Type B pancreatic cell (in vitro differentiated cells): ENCODE results near the gene INA. TPM values are rescaled to one million over a fixed set of nuclear protein-coding genes. Genes with fewer than 3 reads are reported as not detected.

Experiments used
- DNase-seq: peaks from one replicate; pipeline ENCODE4 v3.0.0; 2021; ENCODE audit warnings: mixed read lengths; ENCODE audit not compliant: unreplicated experiment; ENCODE audit errors: extremely low spot score
- H3K27ac Mint-ChIP-seq: 2 replicates; pipeline ENCODE4 v1.8.0; 2021; ENCODE audit warnings: mild to moderate bottlenecking, mixed read lengths
- H3K27me3 Mint-ChIP-seq: 2 replicates; pipeline ENCODE4 v1.8.0; 2021; ENCODE audit warnings: mixed read lengths
- H3K36me3 Mint-ChIP-seq: 2 replicates; pipeline ENCODE4 v1.8.0; 2021; ENCODE audit warnings: mixed read lengths
- H3K4me1 Mint-ChIP-seq: one replicate; pipeline ENCODE4 v1.8.0; 2021; ENCODE audit warnings: mixed read lengths; ENCODE audit not compliant: unreplicated experiment
- H3K4me3 Mint-ChIP-seq: 2 replicates; pipeline ENCODE4 v1.8.0; 2021; ENCODE audit warnings: mild to moderate bottlenecking, mixed read lengths
- H3K9me3 Mint-ChIP-seq: 2 replicates; pipeline ENCODE4 v1.8.0; 2021; ENCODE audit warnings: mixed read lengths
- total RNA-seq: library from RNA; stranded (reverse); gene quantifications from 2 replicates; pipeline ENCODE4 v1.2.1, GENCODE V29; 2021; ENCODE audit warnings: low replicate concordance
- TF ChIP-seq, protein P1 (sequence below): fragments of 200-600 bp; sonication (generic); conservative IDR thresholded peaks from 2 replicates; pipeline ENCODE4 v1.5.0; 2021; ENCODE audit warnings: antibody characterized with exemption, mild to moderate bottlenecking

INA gene
- total RNA-seq, 1 donor from 2014 or later = 9.4 TPM

DNA sequence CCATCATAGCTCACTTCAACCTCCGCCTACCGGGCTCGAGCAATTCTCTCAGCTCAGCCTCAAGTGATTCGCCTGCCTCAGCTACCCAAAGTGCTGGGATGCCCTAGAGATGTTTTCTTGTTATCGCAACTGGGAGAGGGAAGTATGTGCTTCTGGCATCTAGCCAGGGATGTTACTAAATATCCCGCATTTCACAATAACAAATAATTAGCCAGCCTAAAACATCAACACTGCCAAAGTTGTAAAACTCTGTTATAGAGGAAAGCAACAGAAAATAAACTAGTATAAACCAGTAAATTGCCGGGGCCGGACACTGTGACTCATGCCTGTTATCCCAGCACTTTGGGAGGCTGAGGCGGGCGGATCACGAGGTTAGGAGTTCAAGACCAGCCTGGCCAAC lies 7.2 kb downstream of the INA start:
- no peak overlapping the region for H3K4me3 Mint-ChIP-seq
- TF ChIP-seq, protein P1, sequence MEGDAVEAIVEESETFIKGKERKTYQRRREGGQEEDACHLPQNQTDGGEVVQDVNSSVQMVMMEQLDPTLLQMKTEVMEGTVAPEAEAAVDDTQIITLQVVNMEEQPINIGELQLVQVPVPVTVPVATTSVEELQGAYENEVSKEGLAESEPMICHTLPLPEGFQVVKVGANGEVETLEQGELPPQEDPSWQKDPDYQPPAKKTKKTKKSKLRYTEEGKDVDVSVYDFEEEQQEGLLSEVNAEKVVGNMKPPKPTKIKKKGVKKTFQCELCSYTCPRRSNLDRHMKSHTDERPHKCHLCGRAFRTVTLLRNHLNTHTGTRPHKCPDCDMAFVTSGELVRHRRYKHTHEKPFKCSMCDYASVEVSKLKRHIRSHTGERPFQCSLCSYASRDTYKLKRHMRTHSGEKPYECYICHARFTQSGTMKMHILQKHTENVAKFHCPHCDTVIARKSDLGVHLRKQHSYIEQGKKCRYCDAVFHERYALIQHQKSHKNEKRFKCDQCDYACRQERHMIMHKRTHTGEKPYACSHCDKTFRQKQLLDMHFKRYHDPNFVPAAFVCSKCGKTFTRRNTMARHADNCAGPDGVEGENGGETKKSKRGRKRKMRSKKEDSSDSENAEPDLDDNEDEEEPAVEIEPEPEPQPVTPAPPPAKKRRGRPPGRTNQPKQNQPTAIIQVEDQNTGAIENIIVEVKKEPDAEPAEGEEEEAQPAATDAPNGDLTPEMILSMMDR = no peak
- no peak for DNase-seq
- H3K27ac Mint-ChIP-seq = no peak overlapping the region
- H3K27me3 Mint-ChIP-seq = peaks cover 38% of the 10 kb centered on the region
- no peaks in the 10 kb centered on the region for H3K9me3 Mint-ChIP-seq
- H3K36me3 Mint-ChIP-seq = no peaks in the 10 kb centered on the region
- peaks cover 5% of the 10 kb centered on the region for H3K4me1 Mint-ChIP-seq

DNA sequence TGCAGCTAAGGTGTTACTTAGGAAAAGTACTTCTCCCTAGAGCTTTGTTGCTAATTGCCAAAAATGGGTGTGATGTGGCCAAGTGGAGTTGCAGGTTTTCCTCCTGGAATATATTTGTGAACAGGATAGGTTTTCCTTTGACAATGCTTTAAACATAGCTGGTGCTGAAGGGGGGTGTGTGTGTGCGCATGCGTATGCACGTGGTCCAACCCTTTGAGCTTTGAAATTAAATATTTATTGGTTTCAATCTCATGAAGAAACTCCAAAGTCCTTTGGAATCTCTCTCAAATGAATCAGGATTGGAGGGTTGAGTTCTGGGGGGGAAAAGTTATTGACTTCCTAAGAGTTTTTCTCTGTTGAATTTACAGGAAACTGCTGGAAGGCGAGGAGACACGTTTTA lies 11.1 kb downstream of the INA start:
- no peaks in the 10 kb centered on the region for H3K9me3 Mint-ChIP-seq
- TF ChIP-seq, protein P1 = no peak
- H3K27me3 Mint-ChIP-seq = peaks cover 12% of the 10 kb centered on the region
- no peak overlapping the region for H3K27ac Mint-ChIP-seq
- no peak for DNase-seq
- no peak overlapping the region for H3K4me3 Mint-ChIP-seq
- H3K36me3 Mint-ChIP-seq = no peaks in the 10 kb centered on the region
- no peaks in the 10 kb centered on the region for H3K4me1 Mint-ChIP-seq

- no peak overlapping the region for H3K4me3 Mint-ChIP-seq
- no peaks in the 10 kb centered on the region for H3K4me1 Mint-ChIP-seq
- TF ChIP-seq, protein P1 = no peak
- H3K36me3 Mint-ChIP-seq = no peaks in the 10 kb centered on the region
- H3K9me3 Mint-ChIP-seq = no peaks in the 10 kb centered on the region
- H3K27ac Mint-ChIP-seq = no peak overlapping the region
- DNase-seq = no peak
- peaks cover 17% of the 10 kb centered on the region for H3K27me3 Mint-ChIP-seq
These were observed 14.7 kb downstream of the INA start for GRCh38 chr10:103291588-103291987.

DNA sequence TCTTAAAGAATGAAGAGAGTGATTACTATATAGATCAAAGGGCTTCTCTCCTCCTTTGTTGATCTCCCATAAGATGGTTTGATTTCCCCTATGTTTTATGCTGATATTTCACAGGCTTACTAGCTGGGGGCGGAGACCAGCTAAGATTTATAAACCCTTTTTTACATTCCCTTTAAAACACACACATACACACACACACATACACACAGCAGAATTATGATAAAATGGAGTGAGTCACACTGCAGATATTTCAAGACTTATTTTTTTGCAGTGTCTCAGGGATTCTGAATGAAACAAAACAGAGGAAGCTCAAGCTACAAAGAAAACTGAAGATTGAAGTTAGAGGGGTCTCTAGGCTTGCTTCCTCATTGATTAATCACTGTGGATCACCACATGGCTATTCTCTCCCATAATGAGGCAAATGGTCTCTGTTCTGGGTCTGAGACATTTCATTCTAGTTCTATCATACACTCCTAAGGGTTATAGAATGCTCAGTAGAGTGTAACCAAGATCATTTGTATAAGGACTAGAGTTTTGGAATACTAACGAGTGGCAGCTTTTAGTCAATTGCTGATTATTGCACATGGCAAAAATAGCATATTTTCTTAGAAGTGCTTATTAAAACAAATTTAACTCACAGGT lies 18.6 kb downstream of the INA start:
- Mint-ChIP-seq H3K9me3 (no peaks in the 10 kb centered on the region), H3K27ac (no peak overlapping the region), H3K36me3 (no peaks in the 10 kb centered on the region), H3K4me3 (no peak overlapping the region), H3K4me1 (no peaks in the 10 kb centered on the region), H3K27me3 (peaks cover 5% of the 10 kb centered on the region)
- DNase-seq = no peak
- TF ChIP-seq, protein P1 = no peak

DNA sequence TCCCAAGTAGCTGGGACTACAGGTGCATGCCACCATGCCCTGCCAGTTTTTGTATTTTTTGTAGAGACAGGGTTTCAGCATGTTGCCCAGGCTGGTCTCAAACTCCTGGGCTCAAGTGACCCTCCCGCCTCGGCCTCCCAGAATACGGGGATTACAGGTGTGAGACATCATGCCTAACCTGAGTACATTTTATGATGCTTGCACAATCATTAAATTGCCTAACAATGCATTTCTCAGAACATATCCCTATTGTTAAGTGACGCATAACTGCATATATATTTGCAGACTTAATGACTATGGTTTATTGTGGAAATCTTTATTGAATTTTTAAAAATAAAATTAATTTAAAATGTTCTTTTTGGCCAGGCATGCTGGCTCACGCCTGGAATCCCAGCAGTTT lies 30.7 kb downstream of the INA start:
- Mint-ChIP-seq H3K9me3 (no peaks in the 10 kb centered on the region), H3K27ac (no peak overlapping the region), H3K36me3 (peaks cover 26% of the 10 kb centered on the region), H3K4me1 (no peaks in the 10 kb centered on the region), H3K27me3 (no peaks in the 10 kb centered on the region), H3K4me3 (no peak overlapping the region)
- TF ChIP-seq, protein P1 = no peak
- DNase-seq = no peak

DNA sequence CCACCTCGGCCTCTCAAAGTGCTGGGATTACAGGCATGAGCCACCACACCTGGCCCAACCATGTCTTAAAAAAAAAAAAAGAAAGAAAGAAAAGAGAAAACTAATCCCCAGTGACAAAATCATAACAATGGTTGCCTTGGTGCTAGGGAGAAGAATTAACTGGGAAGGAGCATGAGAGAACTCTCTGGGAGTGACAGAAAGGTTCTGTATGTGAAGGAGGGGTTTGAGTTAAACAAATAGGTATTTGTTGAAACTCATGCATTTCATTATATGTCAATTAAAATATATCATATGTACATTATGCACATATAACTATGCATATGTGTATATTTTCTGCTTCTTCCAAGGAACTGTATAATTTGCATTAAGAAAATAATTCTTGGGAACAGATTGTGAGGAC lies 33.3 kb downstream of the INA start:
- no peaks in the 10 kb centered on the region for H3K4me1 Mint-ChIP-seq
- H3K27me3 Mint-ChIP-seq = no peaks in the 10 kb centered on the region
- peaks cover 23% of the 10 kb centered on the region for H3K36me3 Mint-ChIP-seq
- H3K27ac Mint-ChIP-seq = no peak overlapping the region
- no peak overlapping the region for H3K4me3 Mint-ChIP-seq
- DNase-seq = no peak
- TF ChIP-seq, protein P1 = no peak
- H3K9me3 Mint-ChIP-seq = no peaks in the 10 kb centered on the region
